ENCODE results near the gene RND1.

- no peak for TF ChIP-seq CTCF (IDR thresholded peaks at IDR 0.05; ENCODE audit: poor library complexity, severe bottlenecking)
- TF ChIP-seq EZH2 (IDR thresholded peaks at IDR 0.05; ENCODE audit: borderline replicate concordance, insufficient read depth, low read length, poor library complexity, severe bottlenecking) = no peak
- no peak for TF ChIP-seq POLR2AphosphoS5 (IDR thresholded peaks at IDR 0.05)
- TF ChIP-seq REST (IDR thresholded peaks at IDR 0.05; ENCODE audit: borderline replicate concordance) = no peak
- TF ChIP-seq MXI1 (conservative IDR thresholded peaks at IDR 0.05; ENCODE audit: poor library complexity, severe bottlenecking) = no peak
- no peak for TF ChIP-seq TAF1 (IDR thresholded peaks at IDR 0.05; ENCODE audit: low read depth)
- no peak for TF ChIP-seq RAD21 (conservative IDR thresholded peaks at IDR 0.05)
These were observed 2.8 kb upstream of the RND1 start for GRCh38 chr12:48868451-48868850.
